ENCODE data around the gene CLEC20A.

DNA sequence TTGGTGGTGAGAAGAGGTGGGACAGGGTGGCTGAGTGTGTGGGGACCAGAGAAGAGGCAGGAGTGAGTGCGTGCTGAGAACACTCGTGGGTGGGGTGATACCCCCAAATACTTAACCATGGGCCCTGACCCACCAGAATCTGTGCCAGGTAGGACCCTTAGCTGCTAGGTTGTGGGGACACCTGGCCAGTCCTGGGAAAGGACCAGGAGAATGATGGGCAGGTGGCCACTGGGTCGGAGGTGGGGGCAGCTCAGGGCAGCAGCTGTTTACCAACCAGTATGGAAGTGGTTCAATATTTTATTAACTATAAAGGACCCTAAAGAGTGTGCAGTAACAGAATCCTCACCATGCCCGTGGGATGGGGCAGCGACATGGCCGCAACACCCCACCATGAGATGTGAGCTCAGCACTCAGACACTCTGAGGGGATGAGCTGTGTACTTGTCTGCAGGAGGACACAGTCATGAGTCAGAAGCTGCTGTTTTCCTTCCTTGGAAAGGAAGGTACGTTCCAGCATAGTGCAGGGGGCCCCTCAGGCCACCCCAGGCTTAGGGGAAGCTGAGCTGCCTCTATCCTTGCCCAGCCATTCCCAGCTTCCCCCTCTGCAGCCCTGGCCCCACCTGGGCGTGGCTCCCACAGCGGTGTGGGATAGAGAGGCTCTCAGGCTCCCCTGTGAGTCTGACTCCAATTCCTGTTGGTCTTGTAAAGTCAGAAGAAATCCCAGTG lies 41.6 kb upstream of the CLEC20A start:
- TF ChIP-seq POLR2A (IDR thresholded peaks at IDR 0.05; ENCODE audit: low read length) (no peak), GATA1 (IDR thresholded peaks at IDR 0.05; ENCODE audit: low read depth, low read length) (no peak)
